K562 (cell line): ENCODE data around the gene MAB21L3. TPM values are rescaled to one million over a fixed set of nuclear protein-coding genes. Genes with fewer than 3 reads are reported as not detected.

Source experiments
- ASH1L ChIP-seq: fragments of 450-650 bp; IDR thresholded peaks from 2 replicates; pipeline ENCODE4 v1.6.1; 2018; ENCODE audit warnings: borderline replicate concordance, mild to moderate bottlenecking, low read depth; ENCODE audit not compliant: partially characterized antibody
- CHD2 ChIP-seq: IDR thresholded peaks from 2 replicates; pipeline ENCODE4 v1.6.1; 2011; ENCODE audit warnings: low read depth, low read length
- NCOA4 ChIP-seq: fragments of 450-650 bp; IDR thresholded peaks from 2 replicates; pipeline ENCODE4 v1.6.1; 2018; ENCODE audit warnings: mild to moderate bottlenecking; ENCODE audit not compliant: partially characterized antibody
- PHF8 ChIP-seq: fragments of 200-600 bp; sonication (generic); IDR thresholded peaks from 2 replicates; pipeline ENCODE4 v1.6.1; 2012; ENCODE audit warnings: mixed run types, mild to moderate bottlenecking, inconsistent platforms, low read length, moderate library complexity, borderline replicate concordance
- SIN3B ChIP-seq: fragments of 450-650 bp; IDR thresholded peaks from 2 replicates; pipeline ENCODE4 v1.6.1; 2017; ENCODE audit warnings: low read depth, mild to moderate bottlenecking, moderate library complexity
- XRCC5 ChIP-seq: fragments of 200-400 bp; formaldehyde crosslinking; IDR thresholded peaks from 2 replicates; pipeline ENCODE4 v1.6.1; 2017; ENCODE audit warnings: low read depth, mild to moderate bottlenecking, low read length
- YY1 ChIP-seq, 3 experiments: IDR thresholded peaks; 2 replicates each; pipeline ENCODE4 v1.6.1; 2011; ENCODE audit warnings: low read length in 2 of 3, mild to moderate bottlenecking in 2 of 3, moderate library complexity in 2 of 3, borderline replicate concordance in 1 of 3, control low read depth in 1 of 3, low read depth in 1 of 3; ENCODE audit not compliant: insufficient read depth in 3 of 3, insufficient replicate concordance in 2 of 3, control insufficient read depth in 1 of 3, insufficient read length in 1 of 3; ENCODE audit errors: extremely low read depth in 1 of 3
- ZNF175 ChIP-seq: fragments of 200-800 bp; sonication (Bioruptor generic); IDR thresholded peaks from 2 replicates; pipeline ENCODE4 v1.6.1; 2016; ENCODE audit warnings: low read depth, mild to moderate bottlenecking, missing genetic modification characterization, missing compliant biosample characterization
- polyA plus RNA-seq, 8 experiments: library from polyadenylated mRNA; depleted of rRNA in 4 of 8; stranded (reverse) in 5 of 8; unstranded in 3 of 8; fragments of >200 nt; fragmentation: Nextera tagmentation in 2 of 8; fragmentation: Illumina TruSeq in 1 of 8; extraction: Ambion mirVana in 2 of 8; extraction: Trizol in 1 of 8; gene quantifications; 2 replicates each; pipeline versions ENCODE4 v1.2.1 to v1.2.3, GENCODE V29; 2011 to 2014; ENCODE audit warnings: inconsistent platforms in 1 of 8, missing spikeins in 1 of 8
- total RNA-seq, 7 experiments: library from RNA; depleted of rRNA in 6 of 7; stranded (reverse); fragments of >200 nt in 6 of 7; fragmentation: Illumina TruSeq in 2 of 7; extraction: Trizol in 2 of 7; gene quantifications; 2 replicates each; pipeline versions ENCODE4 v1.2.1 to v1.2.3, GENCODE V29; 2011 to 2021; ENCODE audit warnings: low replicate concordance in 1 of 7
- TF ChIP-seq, protein P1 (sequence below), 2 experiments: fragments of 450-650 bp; formaldehyde crosslinking in 1 of 2; IDR thresholded peaks; 2 replicates each; pipeline versions ENCODE4 v1.4.0 to v1.6.1; 2014 to 2020; ENCODE audit warnings: mild to moderate bottlenecking in 2 of 2, borderline replicate concordance in 1 of 2, low read depth in 1 of 2
- TF ChIP-seq, protein P2 (sequence below): fragments of 450-650 bp; conservative IDR thresholded peaks from 2 replicates; pipeline ENCODE4 v1.6.1; 2016; ENCODE audit warnings: missing genetic modification characterization, low read depth, mild to moderate bottlenecking, missing compliant biosample characterization, moderate library complexity
- TF ChIP-seq, protein P3 (sequence below): fragments of 450-650 bp; formaldehyde crosslinking; IDR thresholded peaks from 2 replicates; pipeline ENCODE4 v1.4.0; 2022; ENCODE audit warnings: mild to moderate bottlenecking, moderate library complexity
- TF ChIP-seq, protein P4 (sequence below): fragments of 450-650 bp; IDR thresholded peaks from 2 replicates; pipeline ENCODE4 v1.6.1; 2016; ENCODE audit warnings: low read depth, mild to moderate bottlenecking, moderate library complexity

Gene MAB21L3
- total and polyA plus RNA-seq, 9 of the 15 experiments (the other 6 are each of a cell fraction or from before 2014, with no cell fraction given) = not detected

DNA sequence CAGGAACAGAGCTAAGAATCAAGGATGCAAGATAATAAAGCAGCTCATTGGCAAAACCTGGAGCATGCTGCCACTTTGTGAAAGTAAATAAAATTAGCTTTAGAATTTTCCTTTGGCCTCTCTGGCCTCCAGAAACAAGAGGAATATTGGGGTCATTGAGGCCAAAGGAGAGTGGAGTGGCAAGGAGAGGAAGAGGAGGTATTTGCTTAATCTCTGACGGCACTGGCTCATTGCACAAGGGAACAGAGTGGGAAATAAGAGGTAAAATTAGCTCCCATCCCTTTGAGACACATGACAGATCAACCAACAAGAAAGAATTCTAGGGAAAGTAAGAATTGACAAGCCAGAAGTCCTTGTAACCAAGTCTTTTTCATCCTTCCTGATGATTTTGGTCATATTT lies 48.4 kb downstream of the MAB21L3 start (continued):
- TF ChIP-seq, protein P1, sequence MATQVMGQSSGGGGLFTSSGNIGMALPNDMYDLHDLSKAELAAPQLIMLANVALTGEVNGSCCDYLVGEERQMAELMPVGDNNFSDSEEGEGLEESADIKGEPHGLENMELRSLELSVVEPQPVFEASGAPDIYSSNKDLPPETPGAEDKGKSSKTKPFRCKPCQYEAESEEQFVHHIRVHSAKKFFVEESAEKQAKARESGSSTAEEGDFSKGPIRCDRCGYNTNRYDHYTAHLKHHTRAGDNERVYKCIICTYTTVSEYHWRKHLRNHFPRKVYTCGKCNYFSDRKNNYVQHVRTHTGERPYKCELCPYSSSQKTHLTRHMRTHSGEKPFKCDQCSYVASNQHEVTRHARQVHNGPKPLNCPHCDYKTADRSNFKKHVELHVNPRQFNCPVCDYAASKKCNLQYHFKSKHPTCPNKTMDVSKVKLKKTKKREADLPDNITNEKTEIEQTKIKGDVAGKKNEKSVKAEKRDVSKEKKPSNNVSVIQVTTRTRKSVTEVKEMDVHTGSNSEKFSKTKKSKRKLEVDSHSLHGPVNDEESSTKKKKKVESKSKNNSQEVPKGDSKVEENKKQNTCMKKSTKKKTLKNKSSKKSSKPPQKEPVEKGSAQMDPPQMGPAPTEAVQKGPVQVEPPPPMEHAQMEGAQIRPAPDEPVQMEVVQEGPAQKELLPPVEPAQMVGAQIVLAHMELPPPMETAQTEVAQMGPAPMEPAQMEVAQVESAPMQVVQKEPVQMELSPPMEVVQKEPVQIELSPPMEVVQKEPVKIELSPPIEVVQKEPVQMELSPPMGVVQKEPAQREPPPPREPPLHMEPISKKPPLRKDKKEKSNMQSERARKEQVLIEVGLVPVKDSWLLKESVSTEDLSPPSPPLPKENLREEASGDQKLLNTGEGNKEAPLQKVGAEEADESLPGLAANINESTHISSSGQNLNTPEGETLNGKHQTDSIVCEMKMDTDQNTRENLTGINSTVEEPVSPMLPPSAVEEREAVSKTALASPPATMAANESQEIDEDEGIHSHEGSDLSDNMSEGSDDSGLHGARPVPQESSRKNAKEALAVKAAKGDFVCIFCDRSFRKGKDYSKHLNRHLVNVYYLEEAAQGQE (IDR thresholded peaks at IDR 0.05; ENCODE audit: borderline replicate concordance) = no peak
- TF ChIP-seq, protein P1 (CRISPR knock-in tag; IDR thresholded peaks at IDR 0.05; ENCODE audit: low read depth) = no peak
- TF ChIP-seq PHF8 (no peak), YY1 (IDR thresholded peaks at IDR 0.05; ENCODE audit: borderline replicate concordance in 1 of 3, control insufficient read depth in 1 of 3, extremely low read depth in 1 of 3, insufficient read depth in 3 of 3, insufficient read length in 1 of 3, insufficient replicate concordance in 2 of 3, low read depth in 1 of 3, low read length in 2 of 3) (no peak), CHD2 (no peak), NCOA4 (no peak), ASH1L (no peak), SIN3B (no peak), ZNF175 (CRISPR knock-in tag) (no peak), XRCC5 (no peak)
- TF ChIP-seq, protein P2, sequence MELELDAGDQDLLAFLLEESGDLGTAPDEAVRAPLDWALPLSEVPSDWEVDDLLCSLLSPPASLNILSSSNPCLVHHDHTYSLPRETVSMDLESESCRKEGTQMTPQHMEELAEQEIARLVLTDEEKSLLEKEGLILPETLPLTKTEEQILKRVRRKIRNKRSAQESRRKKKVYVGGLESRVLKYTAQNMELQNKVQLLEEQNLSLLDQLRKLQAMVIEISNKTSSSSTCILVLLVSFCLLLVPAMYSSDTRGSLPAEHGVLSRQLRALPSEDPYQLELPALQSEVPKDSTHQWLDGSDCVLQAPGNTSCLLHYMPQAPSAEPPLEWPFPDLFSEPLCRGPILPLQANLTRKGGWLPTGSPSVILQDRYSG (tag) = no peak
- TF ChIP-seq, protein P3, sequence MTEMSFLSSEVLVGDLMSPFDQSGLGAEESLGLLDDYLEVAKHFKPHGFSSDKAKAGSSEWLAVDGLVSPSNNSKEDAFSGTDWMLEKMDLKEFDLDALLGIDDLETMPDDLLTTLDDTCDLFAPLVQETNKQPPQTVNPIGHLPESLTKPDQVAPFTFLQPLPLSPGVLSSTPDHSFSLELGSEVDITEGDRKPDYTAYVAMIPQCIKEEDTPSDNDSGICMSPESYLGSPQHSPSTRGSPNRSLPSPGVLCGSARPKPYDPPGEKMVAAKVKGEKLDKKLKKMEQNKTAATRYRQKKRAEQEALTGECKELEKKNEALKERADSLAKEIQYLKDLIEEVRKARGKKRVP (CRISPR knock-in tag) = no peak
- TF ChIP-seq, protein P4, sequence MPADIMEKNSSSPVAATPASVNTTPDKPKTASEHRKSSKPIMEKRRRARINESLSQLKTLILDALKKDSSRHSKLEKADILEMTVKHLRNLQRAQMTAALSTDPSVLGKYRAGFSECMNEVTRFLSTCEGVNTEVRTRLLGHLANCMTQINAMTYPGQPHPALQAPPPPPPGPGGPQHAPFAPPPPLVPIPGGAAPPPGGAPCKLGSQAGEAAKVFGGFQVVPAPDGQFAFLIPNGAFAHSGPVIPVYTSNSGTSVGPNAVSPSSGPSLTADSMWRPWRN = no peak
